Epithelial cell of proximal tubule (primary cell): ENCODE results near the gene B4GALT3. TPM values are rescaled to one million over a fixed set of nuclear protein-coding genes. Genes with fewer than 3 reads are reported as not detected.
"Not testable (repeated sequence)": the region's sequence is repeated elsewhere in the genome, so short reads cannot be mapped to it uniquely, and the experiment has no call there.

Experiments
- DNase-seq: peaks from one replicate; pipeline ENCODE4 v3.0.0-alpha.2; 2011; ENCODE audit warnings: low read depth
- H3K4me3 ChIP-seq: 2 replicates; pipeline ENCODE4 v1.5.1; 2011; ENCODE audit warnings: low read depth, mild to moderate bottlenecking, low read length
- CTCF ChIP-seq: conservative IDR thresholded peaks from 2 replicates; pipeline ENCODE4 v1.5.1; 2012; ENCODE audit warnings: low read depth, mild to moderate bottlenecking, low read length
- total RNA-seq: library from RNA; depleted of rRNA; stranded (reverse); fragments of >200 nt; gene quantifications from 2 replicates; pipeline ENCODE4 v1.2.3, GENCODE V29; 2015

The B4GALT3 gene
- 46.2 and 50.7 TPM in 2 replicates for total RNA-seq

GRCh38 chr1:161177112-161177935 is at the start of gene B4GALT3:
Gene B4GALT3, minus strand, starts transcription at chr1:161177507. Its CDS starts 1,447 bp downstream, at chr1:161176060.
- peak; percentile 17 for TF ChIP-seq CTCF
- H3K4me3 ChIP-seq, result peak within 1 kb of the TSS; percentile 73
- no peak for DNase-seq

- H3K4me3 ChIP-seq, result peak overlapping the region; percentile 71
- TF ChIP-seq CTCF, result no peak
- DNase-seq, result no peak
These were observed 49.5 kb upstream of the B4GALT3 start for GRCh38 chr1:161226759-161227158.

- TF ChIP-seq CTCF, result no peak
- no peak for DNase-seq
These were observed 49.0 kb upstream of the B4GALT3 start for GRCh38 chr1:161226320-161226711.

GRCh38 chr1:161225534-161226319 is 48.4 kb upstream of the B4GALT3 start, which contains the start of gene TOMM40L:
Gene TOMM40L, plus strand, starts transcription at chr1:161226060. Its CDS starts 430 bp downstream, at chr1:161226490.
- TF ChIP-seq CTCF, result peak; percentile 67
- peak within 1 kb of the TSS; percentile 71 for H3K4me3 ChIP-seq
- DNase-seq, result peak; percentile 98

More at GRCh38 chr1:161226320-161226711, 49.0 kb upstream of the B4GALT3 start:
- H3K4me3 ChIP-seq, result peak overlapping the region; percentile 71

- no peak for DNase-seq
- H3K4me3 ChIP-seq, result no peak overlapping the region
- TF ChIP-seq CTCF, result no peak
These were observed 47.8 kb upstream of the B4GALT3 start for GRCh38 chr1:161225178-161225533.

- H3K4me3 ChIP-seq, result not testable (repeated sequence)
These were observed 47.4 kb upstream of the B4GALT3 start for GRCh38 chr1:161224695-161225087.

GRCh38 chr1:161223805-161224694 is 46.7 kb upstream of the B4GALT3 start:
- no peak for DNase-seq
- no peak overlapping the region for H3K4me3 ChIP-seq
- no peak for TF ChIP-seq CTCF

More at GRCh38 chr1:161224695-161225087, 47.4 kb upstream of the B4GALT3 start:
- DNase-seq, result not testable (repeated sequence)
